Measurements from ENCODE around the gene GCNT2.

Gene GCNT2

GRCh38 chr6:10655508-10656055 is 134.4 kb downstream of the GCNT2 start:
- TF ChIP-seq TAF1 (IDR thresholded peaks at IDR 0.05; ENCODE audit: borderline replicate concordance, insufficient read depth, low read length) (no peak), POLR2AphosphoS5 (IDR thresholded peaks at IDR 0.05; ENCODE audit: low read depth, low read length) (no peak), REST (IDR thresholded peaks at IDR 0.05; ENCODE audit: insufficient read depth in 1 of 2, low read depth in 2 of 2, low read length in 2 of 2) (no peak), FOXP2 (optimal IDR thresholded peaks at IDR 0.05; ENCODE audit: borderline replicate concordance, extremely low read depth, extremely low read length, insufficient read depth) (no peak), SIN3A (IDR thresholded peaks at IDR 0.05; ENCODE audit: borderline replicate concordance, insufficient read depth, low read length) (no peak)

- TF ChIP-seq TAF1 (IDR thresholded peaks at IDR 0.05; ENCODE audit: borderline replicate concordance, insufficient read depth, low read length) (no peak), FOXP2 (optimal IDR thresholded peaks at IDR 0.05; ENCODE audit: borderline replicate concordance, extremely low read depth, extremely low read length, insufficient read depth) (no peak), REST (IDR thresholded peaks at IDR 0.05; ENCODE audit: insufficient read depth in 1 of 2, low read depth in 2 of 2, low read length in 2 of 2) (no peak), SIN3A (IDR thresholded peaks at IDR 0.05; ENCODE audit: borderline replicate concordance, insufficient read depth, low read length) (no peak), POLR2AphosphoS5 (IDR thresholded peaks at IDR 0.05; ENCODE audit: low read depth, low read length) (no peak)
These were observed 138.0 kb downstream of the GCNT2 start for GRCh38 chr6:10658910-10659698.

GRCh38 chr6:10659699-10660348 is 138.7 kb downstream of the GCNT2 start:
- no peak for TF ChIP-seq FOXP2 (optimal IDR thresholded peaks at IDR 0.05; ENCODE audit: borderline replicate concordance, extremely low read depth, extremely low read length, insufficient read depth)
- peak; percentile 82 for TF ChIP-seq POLR2AphosphoS5 (IDR thresholded peaks at IDR 0.05; ENCODE audit: low read depth, low read length)
- TF ChIP-seq TAF1 (IDR thresholded peaks at IDR 0.05; ENCODE audit: borderline replicate concordance, insufficient read depth, low read length), result no peak
- peak; percentile 50; the same call in 1 of the 2 replicates for TF ChIP-seq SIN3A (IDR thresholded peaks at IDR 0.05; ENCODE audit: borderline replicate concordance, insufficient read depth, low read length)
- TF ChIP-seq REST (IDR thresholded peaks at IDR 0.05; ENCODE audit: insufficient read depth in 1 of 2, low read depth in 2 of 2, low read length in 2 of 2), result no peak

DNA sequence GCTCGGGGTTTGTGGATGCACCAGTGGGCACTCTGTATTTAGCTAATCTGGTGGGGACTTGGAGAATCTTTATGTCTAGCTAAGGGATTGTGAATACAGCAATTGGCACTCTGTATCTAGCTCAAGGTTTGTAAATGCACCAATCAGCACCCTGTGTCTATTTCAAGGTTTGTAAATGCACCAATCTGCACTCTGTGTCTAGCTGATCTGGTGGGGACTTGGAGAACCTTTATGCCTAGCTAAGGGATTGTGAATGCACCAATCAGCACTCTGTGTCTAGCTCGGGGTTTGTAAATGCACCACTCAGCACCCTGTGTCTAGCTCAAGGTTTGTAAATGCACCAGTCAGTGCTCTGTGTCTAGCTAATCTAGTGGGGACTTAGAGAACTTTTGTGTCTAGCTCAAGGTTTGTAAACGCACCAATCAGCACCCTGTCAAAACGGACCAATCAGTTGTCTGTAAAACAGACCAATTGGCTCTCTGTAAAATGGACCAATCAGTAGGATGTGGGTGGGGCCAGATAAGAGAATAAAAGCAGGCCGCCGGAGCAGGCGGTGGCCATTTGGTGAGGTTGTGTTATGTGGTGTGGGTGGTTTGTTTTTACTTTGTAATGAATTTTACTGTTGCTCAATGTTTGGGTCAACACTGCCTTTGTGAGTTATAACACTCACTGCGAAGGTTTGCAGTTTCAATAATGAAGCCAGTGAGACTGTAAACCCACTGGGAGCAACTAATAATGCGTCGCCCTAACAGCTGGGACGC is 139.5 kb downstream of the GCNT2 start:
- TF ChIP-seq POLR2AphosphoS5 (IDR thresholded peaks at IDR 0.05; ENCODE audit: low read depth, low read length), result peak; percentile 59

DNA sequence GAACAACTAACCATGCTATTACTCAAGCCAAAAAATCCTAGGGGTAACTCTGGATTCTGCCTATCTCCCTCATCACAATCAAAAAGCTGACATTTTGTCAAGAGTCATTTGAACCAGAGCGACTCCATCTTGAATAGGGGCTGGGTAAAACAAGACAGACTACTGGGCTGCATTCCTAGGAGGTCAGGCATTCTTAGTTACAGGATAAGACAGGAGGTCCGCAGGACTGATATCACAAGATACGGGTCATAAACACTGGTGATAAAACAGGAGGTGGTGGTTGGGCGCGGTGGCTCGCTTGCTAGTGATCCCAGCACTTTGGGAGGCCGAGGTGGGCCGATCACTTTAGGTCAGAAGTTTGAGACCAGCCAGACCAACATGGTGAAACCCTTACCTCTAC is 141.1 kb downstream of the GCNT2 start:
- TF ChIP-seq REST (IDR thresholded peaks at IDR 0.05; ENCODE audit: insufficient read depth in 1 of 2, low read depth in 2 of 2, low read length in 2 of 2), result no peak
- TF ChIP-seq TAF1 (IDR thresholded peaks at IDR 0.05; ENCODE audit: borderline replicate concordance, insufficient read depth, low read length), result no peak
- no peak for TF ChIP-seq POLR2AphosphoS5 (IDR thresholded peaks at IDR 0.05; ENCODE audit: low read depth, low read length)
- TF ChIP-seq SIN3A (IDR thresholded peaks at IDR 0.05; ENCODE audit: borderline replicate concordance, insufficient read depth, low read length), result no peak
- TF ChIP-seq FOXP2 (optimal IDR thresholded peaks at IDR 0.05; ENCODE audit: borderline replicate concordance, extremely low read depth, extremely low read length, insufficient read depth), result no peak
